Neuronal stem cell (in vitro differentiated cells): ENCODE measurements around the gene CHST3.
A peak's percentile ranks its signal among the peaks of the same experiment; 100 is the strongest.

ENCODE experiments used
- DNase-seq: peaks from one replicate; pipeline ENCODE4 v3.0.0-alpha.2; 2013; ENCODE audit warnings: low spot score
- H2AFZ ChIP-seq: one replicate; pipeline ENCODE4 v1.6.1; 2013; ENCODE audit warnings: mild to moderate bottlenecking, low read length, inconsistent platforms
- H2AK5ac ChIP-seq: 2 replicates; pipeline ENCODE4 v1.6.1; 2013; ENCODE audit warnings: low read depth, mild to moderate bottlenecking, inconsistent platforms, low read length, moderate library complexity, mixed read lengths
- H2BK120ac ChIP-seq: 2 replicates; pipeline ENCODE4 v1.6.1; 2013; ENCODE audit warnings: low read depth, mild to moderate bottlenecking, inconsistent platforms, low read length, moderate library complexity, mixed read lengths
- H2BK12ac ChIP-seq: one replicate; pipeline ENCODE4 v1.6.1; 2013; ENCODE audit warnings: low read length, inconsistent platforms
- H2BK15ac ChIP-seq: 2 replicates; pipeline ENCODE4 v1.6.1; 2013; ENCODE audit warnings: mild to moderate bottlenecking, low read length, inconsistent platforms, mixed read lengths
- H2BK5ac ChIP-seq: one replicate; pipeline ENCODE4 v1.6.1; 2013; ENCODE audit warnings: inconsistent platforms, mild to moderate bottlenecking, low read length, moderate library complexity
- H3K14ac ChIP-seq: one replicate; pipeline ENCODE4 v1.6.1; 2013; ENCODE audit warnings: low read length, inconsistent platforms
- H3K18ac ChIP-seq: 2 replicates; pipeline ENCODE4 v1.6.1; 2013; ENCODE audit warnings: low read length, inconsistent platforms
- H3K23ac ChIP-seq: 2 replicates; pipeline ENCODE4 v1.6.1; 2013; ENCODE audit warnings: low read depth, mild to moderate bottlenecking, mixed read lengths, low read length, inconsistent platforms; ENCODE audit not compliant: poor library complexity
- H3K27ac ChIP-seq: replicated peaks from 3 replicates; pipeline ENCODE4 v1.5.1; 2013; ENCODE audit warnings: low read length, inconsistent platforms
- H3K27me3 ChIP-seq, 3 experiments: 2 replicates each; pipeline ENCODE4 v1.6.1; 2013; ENCODE audit warnings: low read length in 3 of 3, mild to moderate bottlenecking in 2 of 3, inconsistent platforms in 1 of 3, low read depth in 1 of 3, mixed read lengths in 1 of 3, moderate library complexity in 1 of 3; ENCODE audit not compliant: control insufficient read depth in 3 of 3, insufficient read depth in 3 of 3
- H3K36me3 ChIP-seq, 2 donors: replicated peaks in 1 of 2; 2 replicates each; pipeline ENCODE4 v1.6.1; 2013; ENCODE audit warnings: low read length in 2 of 2; ENCODE audit not compliant: control insufficient read depth in 2 of 2, insufficient read depth in 2 of 2
- H3K4ac ChIP-seq: 2 replicates; pipeline ENCODE4 v1.6.1; 2013; ENCODE audit warnings: inconsistent platforms, mild to moderate bottlenecking, low read length, moderate library complexity
- H3K4me1 ChIP-seq, 2 donors: 1 replicate in 1 of 2; 2 replicates in 1 of 2; pipeline ENCODE4 v1.6.1; 2013; ENCODE audit warnings: low read length in 2 of 2, low read depth in 1 of 2; ENCODE audit not compliant: control insufficient read depth in 2 of 2, insufficient read depth in 1 of 2
- H3K4me2 ChIP-seq: one replicate; pipeline ENCODE4 v1.6.1; 2013; ENCODE audit warnings: mild to moderate bottlenecking, low read length, inconsistent platforms; ENCODE audit not compliant: insufficient read depth, poor library complexity, severe bottlenecking
- H3K4me3 ChIP-seq, 2 donors: 2 replicates each; pipeline ENCODE4 v1.5.1; 2013; ENCODE audit warnings: low read length in 2 of 2, mild to moderate bottlenecking in 2 of 2, inconsistent platforms in 1 of 2, moderate library complexity in 1 of 2
- H3K79me1 ChIP-seq: one replicate; pipeline ENCODE4 v1.6.1; 2013; ENCODE audit warnings: low read depth, mild to moderate bottlenecking, inconsistent platforms, low read length, moderate library complexity
- H3K9ac ChIP-seq: one replicate; pipeline ENCODE4 v1.6.1; 2013; ENCODE audit warnings: mild to moderate bottlenecking, low read depth, low read length, inconsistent platforms; ENCODE audit not compliant: poor library complexity
- H3K9me3 ChIP-seq, 2 donors: replicated peaks in 1 of 2; 2 replicates each; pipeline versions ENCODE3 to v1.6.1; 2013; ENCODE audit warnings: low read length in 2 of 2, mild to moderate bottlenecking in 2 of 2, inconsistent platforms in 1 of 2, low read depth in 1 of 2, mixed read lengths in 1 of 2, moderate library complexity in 1 of 2; ENCODE audit not compliant: control insufficient read depth in 2 of 2, insufficient read depth in 1 of 2
- H4K8ac ChIP-seq: one replicate; pipeline ENCODE4 v1.6.1; 2013; ENCODE audit warnings: low read depth, mild to moderate bottlenecking, inconsistent platforms, low read length, moderate library complexity
- H4K91ac ChIP-seq: one replicate; pipeline ENCODE4 v1.6.1; 2013; ENCODE audit warnings: low read length, low read depth, mild to moderate bottlenecking, inconsistent platforms; ENCODE audit not compliant: poor library complexity
- whole genome bisulfite sequencing, 2 donors: extraction: QIAGEN DNeasy Blood & Tissue Kit; methylation state at CpG; one replicate each; pipeline ENCODE4 v1.1.7; 2013; ENCODE audit warnings: missing lambda C conversion rate in 2 of 2, mixed read lengths in 1 of 2; ENCODE audit not compliant: insufficient read length in 2 of 2, insufficient replicate concordance in 1 of 2; ENCODE audit errors: extremely low coverage in 2 of 2; 5-methylcytosine and 5-hydroxymethylcytosine counted together

The CHST3 gene

GRCh38 chr10:72020914-72021809 lies 57.0 kb downstream of the CHST3 start:
- no peak overlapping the region for H2BK5ac ChIP-seq
- H3K4me1 ChIP-seq = peaks cover 6 to 12% of the 10 kb centered on the region in 2 donors
- H4K91ac ChIP-seq = peak overlapping the region; percentile 27
- WGBS, 2 donors = no CpG with 5 or more reads among the region's 9 CpGs
- no peak overlapping the region for H3K9ac ChIP-seq
- no peak overlapping the region for H3K4ac ChIP-seq
- H2AK5ac ChIP-seq = no peak overlapping the region
- no peaks in the 10 kb centered on the region for H3K79me1 ChIP-seq
- no peak overlapping the region for H2BK15ac ChIP-seq
- H3K4me3 ChIP-seq = no peak overlapping the region
- H3K27me3 ChIP-seq = no peaks in the 10 kb centered on the region
- no peak overlapping the region for H2AFZ ChIP-seq
- no peak overlapping the region for H3K23ac ChIP-seq
- no peak overlapping the region for H3K4me2 ChIP-seq
- no peak overlapping the region for H3K14ac ChIP-seq
- H4K8ac ChIP-seq = no peak overlapping the region
- no peak overlapping the region for H2BK12ac ChIP-seq
- H3K27ac ChIP-seq = no peak overlapping the region
- DNase-seq = no peak
- H3K9me3 ChIP-seq = peaks cover 0 to 2% of the 10 kb centered on the region in 2 donors
- H3K18ac ChIP-seq = no peak overlapping the region
- H2BK120ac ChIP-seq = no peak overlapping the region
- no peaks in the 10 kb centered on the region for H3K36me3 ChIP-seq

GRCh38 chr10:72022228-72022627 lies 58.0 kb downstream of the CHST3 start:
- Histone ChIP-seq H4K8ac (no peak overlapping the region), H4K91ac (no peak overlapping the region), H2BK15ac (no peak overlapping the region), H3K79me1 (no peaks in the 10 kb centered on the region), H3K9me3 (peaks cover 0 to 2% of the 10 kb centered on the region in 2 donors), H2BK12ac (no peak overlapping the region), H2BK5ac (no peak overlapping the region), H2AFZ (no peak overlapping the region), H3K4me2 (no peak overlapping the region), H3K18ac (no peak overlapping the region), H3K27ac (no peak overlapping the region), H3K4me1 (peaks cover 6 to 9% of the 10 kb centered on the region in 2 donors), H3K27me3 (no peaks in the 10 kb centered on the region), H2AK5ac (no peak overlapping the region), H3K36me3 (no peaks in the 10 kb centered on the region), H3K23ac (no peak overlapping the region), H3K14ac (no peak overlapping the region), H3K4ac (no peak overlapping the region), H3K9ac (no peak overlapping the region), H2BK120ac (no peak overlapping the region), H3K4me3 (no peak overlapping the region)
- no CpG with 5 or more reads among the region's 6 CpGs for WGBS, 2 donors
- no peak for DNase-seq

GRCh38 chr10:72024596-72024995 lies 60.4 kb downstream of the CHST3 start:
- no peaks in the 10 kb centered on the region for H3K79me1 ChIP-seq
- H3K4me2 ChIP-seq = no peak overlapping the region
- H3K4ac ChIP-seq = no peak overlapping the region
- peaks cover 2% of the 10 kb centered on the region in 2 donors for H3K9me3 ChIP-seq
- H2BK120ac ChIP-seq = no peak overlapping the region
- H4K8ac ChIP-seq = no peak overlapping the region
- no peaks in the 10 kb centered on the region for H3K27me3 ChIP-seq
- no peak overlapping the region for H3K18ac ChIP-seq
- no peak overlapping the region for H3K9ac ChIP-seq
- no peak overlapping the region for H3K27ac ChIP-seq
- H4K91ac ChIP-seq = no peak overlapping the region
- no peak overlapping the region for H2AK5ac ChIP-seq
- H3K14ac ChIP-seq = no peak overlapping the region
- no peaks in the 10 kb centered on the region for H3K36me3 ChIP-seq
- WGBS, 2 donors = no CpG with 5 or more reads among the region's 4 CpGs
- H3K23ac ChIP-seq = no peak overlapping the region
- H2BK12ac ChIP-seq = no peak overlapping the region
- H3K4me3 ChIP-seq = no peak overlapping the region
- H2BK5ac ChIP-seq = no peak overlapping the region
- no peak overlapping the region for H2BK15ac ChIP-seq
- peaks cover 3 to 6% of the 10 kb centered on the region in 2 donors for H3K4me1 ChIP-seq
- H2AFZ ChIP-seq = peak overlapping the region; percentile 81
- DNase-seq = no peak

- H3K36me3 ChIP-seq = no peaks in the 10 kb centered on the region
- peaks cover 2% of the 10 kb centered on the region in 2 donors for H3K9me3 ChIP-seq
- H3K4me2 ChIP-seq = no peak overlapping the region
- H3K79me1 ChIP-seq = no peaks in the 10 kb centered on the region
- no CpG with 5 or more reads among the region's 8 CpGs for WGBS, 2 donors
- H4K91ac ChIP-seq = no peak overlapping the region
- no peak overlapping the region for H3K4ac ChIP-seq
- H3K4me1 ChIP-seq = peaks cover 4 to 8% of the 10 kb centered on the region in 2 donors
- H2BK5ac ChIP-seq = no peak overlapping the region
- no peak overlapping the region for H2BK15ac ChIP-seq
- no peak overlapping the region for H2BK120ac ChIP-seq
- H3K27ac ChIP-seq = no peak overlapping the region
- no peak overlapping the region for H3K14ac ChIP-seq
- H2BK12ac ChIP-seq = no peak overlapping the region
- no peak overlapping the region for H4K8ac ChIP-seq
- no peak for DNase-seq
- H3K23ac ChIP-seq = no peak overlapping the region
- no peak overlapping the region for H3K18ac ChIP-seq
- H3K27me3 ChIP-seq = no peaks in the 10 kb centered on the region
- peak overlapping the region; percentile 81 for H2AFZ ChIP-seq
- H3K4me3 ChIP-seq = no peak overlapping the region
- no peak overlapping the region for H3K9ac ChIP-seq
- no peak overlapping the region for H2AK5ac ChIP-seq
These were observed 61.2 kb downstream of the CHST3 start for GRCh38 chr10:72025400-72025799.
